CD14-positive monocyte (primary cell): ENCODE data around the gene CST4. TPM values are rescaled to one million over a fixed set of nuclear protein-coding genes. Genes with fewer than 3 reads are reported as not detected.
A peak's percentile ranks its signal among the peaks of the same experiment; 100 is the strongest.

Experiments
- DNase-seq, 3 donors: peaks; one replicate each; pipeline ENCODE4 v3.0.0-alpha.2; 2011 to 2022
- H2AFZ ChIP-seq: 2 replicates; pipeline ENCODE4 v1.6.0; 2012; ENCODE audit warnings: mild to moderate bottlenecking, low read depth, low read length, inconsistent platforms; ENCODE audit not compliant: insufficient read depth, poor library complexity, severe bottlenecking
- H3K27ac ChIP-seq, 2 donors: 1 replicate in 1 of 2; 2 replicates in 1 of 2; pipeline ENCODE4 v1.5.1; 2012 to 2013; ENCODE audit warnings: low read length in 2 of 2, control low read depth in 1 of 2, inconsistent platforms in 1 of 2, low read depth in 1 of 2, mild to moderate bottlenecking in 1 of 2
- H3K27me3 ChIP-seq, 2 donors: one replicate each; pipeline versions ENCODE4 v1.6.0 to v1.6.1; 2011 to 2013; ENCODE audit warnings: low read length in 2 of 2; ENCODE audit not compliant: control insufficient read depth in 2 of 2, insufficient read depth in 2 of 2
- H3K36me3 ChIP-seq, 2 donors: replicated peaks in 1 of 2; 1 replicate in 1 of 2; 2 replicates in 1 of 2; pipeline versions ENCODE4 v1.5.1 to v1.6.1; 2012 to 2013; ENCODE audit warnings: low read length in 2 of 2, control low read depth in 1 of 2, inconsistent platforms in 1 of 2, mild to moderate bottlenecking in 1 of 2; ENCODE audit not compliant: insufficient read depth in 2 of 2, control insufficient read depth in 1 of 2
- H3K4me1 ChIP-seq, 2 donors: 1 replicate in 1 of 2; 2 replicates in 1 of 2; pipeline versions ENCODE4 v1.5.1 to v1.6.1; 2012 to 2013; ENCODE audit warnings: low read length in 2 of 2, control low read depth in 1 of 2, inconsistent platforms in 1 of 2, mild to moderate bottlenecking in 1 of 2, moderate library complexity in 1 of 2; ENCODE audit not compliant: insufficient read depth in 2 of 2, control insufficient read depth in 1 of 2
- H3K4me2 ChIP-seq: replicated peaks from 2 replicates; pipeline ENCODE3; 2012; ENCODE audit warnings: low read length, moderate library complexity, mild to moderate bottlenecking; ENCODE audit not compliant: poor library complexity, severe bottlenecking; ENCODE audit errors: extremely low read depth
- H3K4me3 ChIP-seq, 3 experiments: fragments of 200-600 bp in 1 of 3; sonication (generic) in 1 of 3; replicated peaks in 1 of 3; 1 replicate in 2 of 3; 2 replicates in 1 of 3; pipeline ENCODE4 v1.5.1; 2011 to 2013; ENCODE audit warnings: low read length in 3 of 3, mild to moderate bottlenecking in 3 of 3, control low read depth in 2 of 3, low read depth in 2 of 3, inconsistent platforms in 1 of 3, moderate library complexity in 1 of 3
- H3K79me2 ChIP-seq: 2 replicates; pipeline ENCODE4 v1.6.0; 2012; ENCODE audit warnings: mild to moderate bottlenecking, control low read depth, inconsistent platforms, low read length, moderate library complexity; ENCODE audit not compliant: insufficient read depth
- H3K9ac ChIP-seq: 2 replicates; pipeline ENCODE4 v1.6.0; 2017; ENCODE audit warnings: low read length, mild to moderate bottlenecking; ENCODE audit not compliant: insufficient read depth, poor library complexity, severe bottlenecking
- H3K9me3 ChIP-seq, 2 donors: replicated peaks in 1 of 2; 1 replicate in 1 of 2; 2 replicates in 1 of 2; pipeline versions ENCODE4 v1.5.1 to v1.6.1; 2012 to 2013; ENCODE audit warnings: low read length in 2 of 2, control low read depth in 1 of 2; ENCODE audit not compliant: control insufficient read depth in 1 of 2, insufficient read depth in 1 of 2
- H4K20me1 ChIP-seq: 2 replicates; pipeline ENCODE4 v1.6.0; 2012; ENCODE audit warnings: mild to moderate bottlenecking, low read length, control low read depth, moderate library complexity; ENCODE audit not compliant: insufficient read depth
- H3K27ac Mint-ChIP-seq, 7 donors: one replicate each; pipeline ENCODE4 v1.8.0; 2020; ENCODE audit warnings: mild to moderate bottlenecking in 7 of 7, mixed read lengths in 7 of 7, moderate library complexity in 6 of 7, inconsistent platforms in 2 of 7
- H3K27me3 Mint-ChIP-seq, 3 donors: one replicate each; pipeline ENCODE4 v1.8.0; 2021 to 2022; ENCODE audit warnings: low read depth in 3 of 3, mild to moderate bottlenecking in 3 of 3, mixed read lengths in 3 of 3, moderate library complexity in 3 of 3, inconsistent platforms in 1 of 3
- H3K36me3 Mint-ChIP-seq, 2 donors: one replicate each; pipeline ENCODE4 v1.8.0; 2020; ENCODE audit warnings: mixed read lengths in 2 of 2, inconsistent platforms in 1 of 2, mild to moderate bottlenecking in 1 of 2
- H3K4me1 Mint-ChIP-seq: one replicate; pipeline ENCODE4 v1.8.0; 2020; ENCODE audit warnings: mild to moderate bottlenecking, mixed read lengths
- H3K4me3 Mint-ChIP-seq, 2 donors: one replicate each; pipeline ENCODE4 v1.8.0; 2020; ENCODE audit warnings: mild to moderate bottlenecking in 2 of 2, mixed read lengths in 2 of 2, moderate library complexity in 1 of 2
- H3K9me3 Mint-ChIP-seq, 7 donors: one replicate each; pipeline ENCODE4 v1.8.0; 2020 to 2022; ENCODE audit warnings: mixed read lengths in 7 of 7, mild to moderate bottlenecking in 6 of 7, moderate library complexity in 6 of 7, inconsistent platforms in 2 of 7
- WGBS: methylation state at CpG from one replicate; pipeline ENCODE4 v1.1.5; 2013; ENCODE audit warnings: missing lambda C conversion rate; ENCODE audit not compliant: insufficient coverage; 5-methylcytosine and 5-hydroxymethylcytosine counted together
- intact Hi-C, 2 donors: fragments of 100-400 bp; cut with micrococcal nuclease; formaldehyde crosslinking; loops; one replicate each; pipeline versions ENCODE4 v1.15.0 to v1.15.1; 2023
- polyA plus RNA-seq, 3 donors: library from polyadenylated mRNA; depleted of rRNA in 1 of 3; unstranded in 2 of 3; stranded (reverse) in 1 of 3; fragments of 300-500 nt in 2 of 3; fragments of >200 nt in 1 of 3; fragmentation: Illumina TruSeq in 2 of 3; gene quantifications; 1 replicate in 2 of 3; 2 replicates in 1 of 3; pipeline ENCODE4 v1.2.3, GENCODE V29; 2012 to 2021
- TF ChIP-seq, protein P1 (sequence below): fragments of 200-600 bp; IDR thresholded peaks from one replicate; pipeline ENCODE4 v1.8.0; 2022; ENCODE audit warnings: antibody characterized with exemption, mild to moderate bottlenecking

Gene CST4
- polyA plus RNA-seq, 3 donors: not detected

GRCh38 chr20:23651117-23651516 is 37.7 kb downstream of the CST4 start:
- intact Hi-C loops: no loop called here
- H3K4me3 ChIP-seq: no peak overlapping the region
- H3K4me2 ChIP-seq: no peak overlapping the region
- no peak for DNase-seq
- peaks cover 67% of the 10 kb centered on the region for H3K4me1 Mint-ChIP-seq
- H3K36me3 ChIP-seq: no peaks in the 10 kb centered on the region
- peaks cover 0 to 2% (median 0%) of the 10 kb centered on the region in 7 donors for H3K9me3 Mint-ChIP-seq
- TF ChIP-seq, protein P1, sequence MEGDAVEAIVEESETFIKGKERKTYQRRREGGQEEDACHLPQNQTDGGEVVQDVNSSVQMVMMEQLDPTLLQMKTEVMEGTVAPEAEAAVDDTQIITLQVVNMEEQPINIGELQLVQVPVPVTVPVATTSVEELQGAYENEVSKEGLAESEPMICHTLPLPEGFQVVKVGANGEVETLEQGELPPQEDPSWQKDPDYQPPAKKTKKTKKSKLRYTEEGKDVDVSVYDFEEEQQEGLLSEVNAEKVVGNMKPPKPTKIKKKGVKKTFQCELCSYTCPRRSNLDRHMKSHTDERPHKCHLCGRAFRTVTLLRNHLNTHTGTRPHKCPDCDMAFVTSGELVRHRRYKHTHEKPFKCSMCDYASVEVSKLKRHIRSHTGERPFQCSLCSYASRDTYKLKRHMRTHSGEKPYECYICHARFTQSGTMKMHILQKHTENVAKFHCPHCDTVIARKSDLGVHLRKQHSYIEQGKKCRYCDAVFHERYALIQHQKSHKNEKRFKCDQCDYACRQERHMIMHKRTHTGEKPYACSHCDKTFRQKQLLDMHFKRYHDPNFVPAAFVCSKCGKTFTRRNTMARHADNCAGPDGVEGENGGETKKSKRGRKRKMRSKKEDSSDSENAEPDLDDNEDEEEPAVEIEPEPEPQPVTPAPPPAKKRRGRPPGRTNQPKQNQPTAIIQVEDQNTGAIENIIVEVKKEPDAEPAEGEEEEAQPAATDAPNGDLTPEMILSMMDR: no peak
- no peaks in the 10 kb centered on the region for H3K27me3 ChIP-seq
- H3K36me3 Mint-ChIP-seq: peaks cover 0 to 4% of the 10 kb centered on the region in 2 donors
- WGBS: no CpG with 5 or more reads among the region's 2 CpGs
- H2AFZ ChIP-seq: no peak overlapping the region
- H3K27ac Mint-ChIP-seq: no peak overlapping the region
- H3K9me3 ChIP-seq: no peaks in the 10 kb centered on the region
- H3K79me2 ChIP-seq: no peaks in the 10 kb centered on the region
- peaks cover 69 to 70% of the 10 kb centered on the region in 2 donors for H3K4me1 ChIP-seq
- H3K27me3 Mint-ChIP-seq: peaks cover 0 to 2% (median 0%) of the 10 kb centered on the region in 3 donors
- H3K4me3 Mint-ChIP-seq: no peak overlapping the region
- no peak overlapping the region for H3K9ac ChIP-seq
- no peaks in the 10 kb centered on the region for H4K20me1 ChIP-seq
- H3K27ac ChIP-seq: no peak overlapping the region

GRCh38 chr20:23649830-23650417 is 38.9 kb downstream of the CST4 start:
- Histone ChIP-seq H3K9me3 (no peaks in the 10 kb centered on the region), H3K27ac (no peak overlapping the region), H3K4me2 (no peak overlapping the region), H3K4me3 (no peak overlapping the region), H3K4me1 (peaks cover 61 to 70% of the 10 kb centered on the region in 2 donors), H2AFZ (no peak overlapping the region), H3K27me3 (no peaks in the 10 kb centered on the region), H3K79me2 (no peaks in the 10 kb centered on the region), H4K20me1 (no peaks in the 10 kb centered on the region), H3K9ac (no peak overlapping the region), H3K36me3 (no peaks in the 10 kb centered on the region)
- Mint-ChIP-seq H3K36me3 (peaks cover 0 to 4% of the 10 kb centered on the region in 2 donors), H3K27me3 (peaks cover 0 to 2% (median 0%) of the 10 kb centered on the region in 3 donors), H3K27ac (peak overlapping the region in 1 of 7 donors; percentile 36), H3K4me1 (peaks cover 63% of the 10 kb centered on the region), H3K9me3 (peaks cover 0 to 2% (median 0%) of the 10 kb centered on the region in 7 donors), H3K4me3 (no peak overlapping the region)
- intact Hi-C loops: no loop called here
- whole genome bisulfite sequencing: 100% methylated on average over 1 of the region's 1 CpG
- TF ChIP-seq, protein P1: no peak
- DNase-seq: no peak
